ENCODE results near the gene FIZ1.

Gene FIZ1

DNA sequence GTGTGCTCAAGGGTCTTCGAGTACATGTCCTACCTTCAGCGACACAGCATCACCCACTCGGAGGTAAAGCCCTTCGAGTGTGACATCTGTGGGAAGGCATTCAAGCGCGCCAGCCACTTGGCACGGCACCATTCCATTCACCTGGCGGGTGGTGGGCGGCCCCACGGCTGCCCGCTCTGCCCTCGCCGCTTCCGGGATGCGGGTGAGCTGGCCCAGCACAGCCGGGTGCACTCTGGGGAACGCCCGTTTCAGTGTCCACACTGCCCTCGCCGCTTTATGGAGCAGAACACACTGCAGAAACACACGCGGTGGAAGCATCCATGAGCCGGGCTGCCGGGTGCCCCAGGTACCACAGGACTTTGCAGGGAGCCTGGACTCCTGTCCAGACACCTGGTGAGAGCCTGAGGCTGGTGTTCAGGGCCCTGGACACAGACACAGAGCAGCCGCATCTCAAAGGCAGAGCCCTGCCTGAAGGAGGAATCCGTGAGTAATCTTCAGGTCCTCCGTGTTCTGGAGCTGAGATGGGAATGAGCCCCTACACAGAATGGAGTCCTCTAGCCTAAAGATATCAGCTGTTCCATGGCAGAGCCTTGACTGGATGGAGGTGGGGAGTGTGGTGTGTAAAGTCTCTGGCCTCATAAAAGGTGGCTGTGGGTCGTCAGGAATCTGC, 45.7 kb upstream of the FIZ1 start:
- peaks cover 14% of the 10 kb centered on the region for H3K36me3 Mint-ChIP-seq (ENCODE audit: low read depth)

GRCh38 chr19:55644191-55644833, 45.0 kb upstream of the FIZ1 start:
- Mint-ChIP-seq H3K27me3 (ENCODE audit: low read depth) (no peaks in the 10 kb centered on the region), H3K4me3 (peak overlapping the region; percentile 91 to 94 (median 92)), H3K36me3 (ENCODE audit: low read depth) (peaks cover 14% of the 10 kb centered on the region), H3K4me1 (peaks cover 43% of the 10 kb centered on the region), H3K27ac (peak overlapping the region; percentile 84 to 93 (median 92)), H3K9me3 (no peaks in the 10 kb centered on the region)
- TF ChIP-seq CTCF (IDR thresholded peaks at IDR 0.05; ENCODE audit: unreplicated experiment in 3 of 3) = no peak

More for the DNA sequence above, 45.7 kb upstream of the FIZ1 start:
- H3K9me3 Mint-ChIP-seq = no peaks in the 10 kb centered on the region
- H3K27ac Mint-ChIP-seq = peak overlapping the region in 2 of 3 experiments; percentile 45 to 84
- no peak for TF ChIP-seq CTCF (IDR thresholded peaks at IDR 0.05; ENCODE audit: unreplicated experiment in 3 of 3)
- peaks cover 48% of the 10 kb centered on the region for H3K4me1 Mint-ChIP-seq
- peak overlapping the region; percentile 91 to 94 (median 92) for H3K4me3 Mint-ChIP-seq
- H3K27me3 Mint-ChIP-seq (ENCODE audit: low read depth) = no peaks in the 10 kb centered on the region

- TF ChIP-seq CTCF (IDR thresholded peaks at IDR 0.05; ENCODE audit: unreplicated experiment in 3 of 3) = no peak
- no peaks in the 10 kb centered on the region for H3K9me3 Mint-ChIP-seq
- peak overlapping the region; percentile 84 to 93 (median 92) for H3K27ac Mint-ChIP-seq
- peaks cover 17% of the 10 kb centered on the region for H3K36me3 Mint-ChIP-seq (ENCODE audit: low read depth)
- peak overlapping the region; percentile 91 to 94 (median 92) for H3K4me3 Mint-ChIP-seq
- no peaks in the 10 kb centered on the region for H3K27me3 Mint-ChIP-seq (ENCODE audit: low read depth)
- peaks cover 47% of the 10 kb centered on the region for H3K4me1 Mint-ChIP-seq
These were observed 44.5 kb upstream of the FIZ1 start for GRCh38 chr19:55643887-55644176.

DNA sequence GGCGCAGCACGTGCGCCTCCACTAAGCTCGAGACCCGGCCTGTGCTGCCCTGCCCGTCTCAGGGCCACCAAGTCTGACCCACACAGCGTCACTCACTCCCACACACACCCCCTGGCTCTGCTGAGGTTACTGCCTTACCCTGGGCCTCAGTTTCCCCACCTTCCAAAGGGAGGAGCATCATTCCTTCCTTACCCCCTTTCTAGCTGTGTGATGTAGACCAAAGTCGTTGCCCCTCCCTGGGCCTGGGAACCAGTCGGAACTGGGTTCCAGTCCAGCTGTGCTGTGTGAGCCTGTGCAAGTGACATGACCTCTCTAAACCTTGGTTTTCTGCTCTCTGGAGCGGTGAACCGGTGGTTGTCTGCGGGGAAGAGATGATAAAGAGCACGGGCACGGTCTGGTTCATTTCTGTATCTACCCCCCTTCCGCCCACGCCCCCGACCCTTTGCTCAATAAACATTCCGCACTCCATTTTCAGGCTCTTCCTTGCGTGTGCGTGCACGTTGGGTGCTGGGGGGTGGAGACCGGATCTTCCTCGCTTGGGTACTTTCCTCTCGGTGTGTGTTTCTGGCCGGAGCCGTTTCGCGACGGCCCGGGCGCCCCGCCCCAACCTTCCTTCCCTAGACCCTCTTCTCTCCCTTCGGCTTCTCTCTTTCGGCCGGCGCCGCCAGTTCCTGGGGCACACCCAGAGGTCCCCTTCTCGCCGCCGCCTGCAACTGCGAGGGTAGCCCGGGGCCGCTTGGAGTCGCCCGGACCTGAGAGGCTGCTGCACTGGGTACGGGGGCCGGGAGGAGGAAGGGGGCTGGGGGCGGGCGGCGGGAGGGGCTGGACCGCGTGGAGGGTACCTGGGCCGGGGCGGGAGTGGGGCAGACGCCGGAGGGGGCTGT, 43.9 kb upstream of the FIZ1 start, which contains the start of gene ZNF581:
ZNF581 (plus strand) TSS at position 647 of the 884 bp plus-strand sequence. CDS start 923 bp downstream, outside the sequence.
- no peak for TF ChIP-seq CTCF (IDR thresholded peaks at IDR 0.05; ENCODE audit: unreplicated experiment in 3 of 3)
- peak within 1 kb of the TSS; percentile 91 to 94 (median 92) for H3K4me3 Mint-ChIP-seq
- no peaks in the 10 kb centered on the region for H3K9me3 Mint-ChIP-seq
- H3K27me3 Mint-ChIP-seq (ENCODE audit: low read depth) = no peaks in the 10 kb centered on the region
- H3K27ac Mint-ChIP-seq = peak within 1 kb of the TSS; percentile 84 to 93 (median 92)
- H3K4me1 Mint-ChIP-seq = peaks cover 48% of the 10 kb centered on the region
- peaks cover 17% of the 10 kb centered on the region for H3K36me3 Mint-ChIP-seq (ENCODE audit: low read depth)

GRCh38 chr19:55642153-55643002, 43.1 kb upstream of the FIZ1 start:
- peak overlapping the region; percentile 89 to 97 (median 94) for H3K27ac Mint-ChIP-seq
- H3K4me3 Mint-ChIP-seq = peak overlapping the region; percentile 93 to 95 (median 94)
- H3K27me3 Mint-ChIP-seq (ENCODE audit: low read depth) = no peaks in the 10 kb centered on the region
- TF ChIP-seq CTCF (IDR thresholded peaks at IDR 0.05; ENCODE audit: unreplicated experiment in 3 of 3) = no peak
- no peaks in the 10 kb centered on the region for H3K9me3 Mint-ChIP-seq
- H3K4me1 Mint-ChIP-seq = peaks cover 50% of the 10 kb centered on the region
- H3K36me3 Mint-ChIP-seq (ENCODE audit: low read depth) = peaks cover 21% of the 10 kb centered on the region
